SU-DHL-6 (cell line): ENCODE results near the gene PTGES2.

ENCODE experiments used
- CTCF ChIP-seq: fragments of 200-600 bp; sonication (generic); IDR thresholded peaks from one replicate; pipeline ENCODE4 v1.5.1; 2017; ENCODE audit warnings: antibody characterized with exemption, mild to moderate bottlenecking, low read length, moderate library complexity; ENCODE audit not compliant: insufficient read depth, poor library complexity, severe bottlenecking
- EZH2phosphoT487 ChIP-seq: fragments of 200-600 bp; sonication (generic), shearing (Covaris generic); conservative IDR thresholded peaks from 2 replicates; pipeline ENCODE4 v1.6.1; 2018; ENCODE audit warnings: mild to moderate bottlenecking, antibody characterized with exemption, low read length, moderate library complexity, mixed read lengths

DNA sequence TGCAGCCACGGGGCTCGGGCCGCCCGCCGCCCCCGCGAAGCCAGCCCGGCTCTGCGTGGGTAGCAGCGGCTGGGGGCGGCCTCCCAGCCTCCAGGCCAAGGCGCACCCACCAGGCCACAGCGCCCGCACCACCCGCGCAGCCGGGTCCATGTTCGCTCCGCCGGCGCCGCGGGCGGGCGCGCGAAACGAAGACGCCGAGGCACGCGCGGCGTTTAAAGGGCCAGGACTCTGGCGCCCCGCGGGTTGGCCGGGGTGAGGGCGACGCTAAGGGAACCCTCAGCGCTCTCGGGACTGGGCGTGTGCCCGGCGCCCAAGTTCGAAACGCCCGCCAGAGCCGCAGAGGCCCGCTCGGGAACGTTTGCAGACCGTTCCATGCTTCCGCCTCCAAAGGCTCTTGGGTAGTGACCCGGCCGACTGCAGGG lies at the start of gene PTGES2:
- TF ChIP-seq CTCF (no peak), EZH2phosphoT487 (no peak)
